ENCODE data around the gene UNC13B.
"Not testable (repeated sequence)": the region's sequence is repeated elsewhere in the genome, so short reads cannot be mapped to it uniquely, and the experiment has no call there.

The UNC13B gene

DNA sequence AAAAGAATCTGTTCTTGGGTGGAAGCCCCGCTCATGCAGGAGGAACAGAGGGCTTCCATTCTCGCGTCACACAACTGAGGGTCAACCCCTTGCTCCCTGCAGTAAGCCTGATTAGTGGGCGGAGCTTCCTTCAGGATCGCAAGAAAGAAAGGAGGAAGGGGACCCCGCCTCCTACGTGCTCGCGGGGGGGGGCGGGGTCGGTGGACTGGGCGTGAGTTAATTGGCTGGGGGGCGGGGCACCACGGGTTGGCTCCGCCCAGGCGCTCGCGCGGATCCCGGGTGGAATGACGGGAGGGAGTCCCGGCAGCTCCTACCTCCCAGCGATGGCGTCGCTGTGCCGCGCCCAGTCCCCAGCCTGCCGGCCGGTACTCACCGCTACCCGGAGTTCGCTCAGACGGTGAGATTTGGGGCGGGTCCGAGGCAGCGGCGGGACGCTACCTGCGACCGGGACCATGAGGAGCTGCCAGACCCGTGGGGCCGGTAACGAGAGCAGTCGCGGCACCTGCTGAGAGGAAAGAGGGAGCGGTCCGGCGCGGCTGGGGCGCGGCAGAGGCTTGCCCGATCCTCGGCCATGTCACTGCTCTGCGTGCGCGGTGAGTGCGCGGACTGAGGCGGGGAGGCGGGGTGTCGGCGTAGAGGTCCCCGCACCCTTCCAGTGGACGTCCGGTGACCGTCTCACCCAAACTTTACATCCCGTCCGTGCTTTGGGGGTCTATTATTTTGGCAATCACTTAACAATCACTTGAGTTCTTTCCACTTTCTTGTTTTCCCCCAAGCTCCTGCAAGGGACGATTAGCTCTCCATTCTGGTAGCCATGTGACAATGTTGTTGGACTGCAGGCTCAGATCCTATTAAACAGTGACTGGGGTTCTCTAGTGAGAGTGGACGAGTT is at the start of gene UNC13B:
Gene UNC13B, plus strand, starts transcription at position 297 of the 892 bp plus-strand sequence. Its CDS starts 275 bp downstream, at position 572.
- DNase-seq: peak; percentile 15 to 64 (median 38)

DNA sequence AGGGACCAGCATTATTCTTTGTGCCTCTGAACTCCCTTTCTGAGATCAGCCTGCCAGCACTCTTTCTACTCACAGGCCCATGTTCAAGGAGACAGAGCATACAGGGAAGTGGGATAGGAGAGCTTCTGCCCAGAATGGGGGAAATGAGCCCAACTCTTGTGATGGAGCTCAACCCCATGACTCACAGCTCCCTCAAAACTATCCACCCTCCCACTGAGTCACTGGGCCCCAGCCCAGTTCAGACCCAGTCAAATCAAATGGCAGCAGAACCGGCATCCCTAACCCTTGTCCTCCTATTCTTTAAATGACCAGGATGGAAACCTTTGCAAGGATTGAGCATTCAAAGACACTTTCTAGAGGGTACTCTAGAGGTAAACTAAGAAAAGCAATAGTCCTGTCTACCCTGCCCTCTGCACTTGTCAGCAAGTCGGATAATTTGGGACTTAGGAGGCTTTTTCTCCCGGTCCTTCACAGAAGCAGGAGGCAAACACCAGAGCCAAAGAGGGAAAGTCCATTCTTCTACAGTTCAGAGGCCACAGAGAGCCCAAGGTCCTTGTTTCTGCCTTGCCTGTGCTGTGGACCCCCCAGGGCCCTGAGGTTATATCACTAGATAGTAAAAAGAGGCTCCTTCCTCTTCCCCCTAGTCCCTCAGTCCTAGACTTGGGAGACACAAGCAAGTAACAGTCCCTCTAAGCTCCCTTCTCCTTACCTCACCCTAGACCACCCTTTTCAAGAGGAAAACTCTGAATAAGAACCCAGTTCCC is 49.4 kb upstream of the UNC13B start:
- no peak for DNase-seq

DNA sequence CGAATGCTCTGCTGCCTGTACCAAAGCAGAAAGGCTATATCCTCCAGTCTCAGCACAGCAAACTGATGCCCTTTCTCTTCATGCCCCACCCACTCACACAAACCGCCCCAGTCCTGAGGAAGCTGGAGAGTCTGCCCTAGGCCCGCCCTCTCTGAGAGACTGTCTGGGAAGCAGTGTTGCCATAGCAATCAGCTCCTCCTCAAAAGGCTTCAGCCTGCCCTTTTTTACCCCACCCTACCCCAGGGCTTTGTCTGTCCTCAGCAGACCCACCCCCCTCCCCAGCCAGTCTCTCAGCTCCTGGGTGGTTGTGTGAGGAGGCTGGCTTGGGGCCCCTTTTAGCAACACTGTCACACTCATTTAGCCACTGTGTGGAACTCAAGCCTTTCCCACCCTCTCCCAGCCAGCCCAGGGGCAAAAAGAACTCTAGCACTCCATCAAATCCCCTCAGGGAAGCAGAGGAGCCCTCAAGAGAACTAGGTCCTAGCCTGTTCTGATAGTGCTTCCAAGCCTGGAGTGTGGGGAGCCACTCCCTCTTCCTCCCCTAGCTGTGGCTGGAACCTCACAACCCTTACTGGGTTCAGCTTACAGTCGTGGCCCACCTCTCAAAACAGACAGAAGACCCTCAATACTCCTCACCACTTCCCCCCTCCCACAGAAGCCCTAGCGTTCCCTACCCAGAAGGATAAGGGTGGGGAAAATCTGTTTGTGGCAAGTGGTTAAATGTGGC is 47.5 kb upstream of the UNC13B start:
- peak in 2 of 4 experiments; percentile 20 to 22 for DNase-seq

DNA sequence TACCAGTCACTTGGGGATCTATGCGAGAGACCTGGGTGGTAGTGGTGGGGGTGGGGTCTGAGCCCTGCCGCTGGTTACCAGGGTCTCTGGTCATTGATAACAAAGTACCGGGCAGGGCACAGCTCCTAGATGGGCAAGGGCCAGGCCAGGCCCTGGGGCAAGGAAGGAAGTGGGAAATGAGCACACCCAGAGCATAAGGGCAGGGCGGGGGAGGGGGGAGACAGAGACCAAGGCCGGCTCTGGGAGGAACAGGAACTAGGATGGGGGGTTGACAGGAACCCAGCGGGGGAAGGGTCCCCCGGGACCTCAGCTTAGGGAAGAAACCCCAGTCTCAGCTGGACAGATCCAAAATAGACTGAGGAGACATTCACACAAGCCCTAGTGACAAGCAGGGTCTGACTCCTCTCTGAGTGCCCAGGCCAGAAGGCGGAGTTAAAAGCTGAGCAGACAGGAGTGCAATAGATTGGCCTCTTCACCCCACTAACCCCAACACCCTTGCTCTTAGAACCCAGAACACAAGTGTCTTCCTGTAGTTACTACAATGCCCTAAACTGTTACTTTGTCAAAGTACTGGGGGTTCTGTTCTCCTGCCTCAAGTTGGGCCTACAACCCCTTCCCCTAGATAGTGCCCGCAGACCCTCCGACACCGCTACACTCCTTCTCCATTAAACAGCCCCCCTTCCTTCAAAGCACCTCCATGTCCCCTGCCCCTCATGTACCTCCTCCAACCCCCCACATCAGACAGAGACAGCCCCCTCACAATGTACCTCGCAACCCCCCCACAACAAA is 46.8 kb upstream of the UNC13B start:
- DNase-seq: no peak

DNA sequence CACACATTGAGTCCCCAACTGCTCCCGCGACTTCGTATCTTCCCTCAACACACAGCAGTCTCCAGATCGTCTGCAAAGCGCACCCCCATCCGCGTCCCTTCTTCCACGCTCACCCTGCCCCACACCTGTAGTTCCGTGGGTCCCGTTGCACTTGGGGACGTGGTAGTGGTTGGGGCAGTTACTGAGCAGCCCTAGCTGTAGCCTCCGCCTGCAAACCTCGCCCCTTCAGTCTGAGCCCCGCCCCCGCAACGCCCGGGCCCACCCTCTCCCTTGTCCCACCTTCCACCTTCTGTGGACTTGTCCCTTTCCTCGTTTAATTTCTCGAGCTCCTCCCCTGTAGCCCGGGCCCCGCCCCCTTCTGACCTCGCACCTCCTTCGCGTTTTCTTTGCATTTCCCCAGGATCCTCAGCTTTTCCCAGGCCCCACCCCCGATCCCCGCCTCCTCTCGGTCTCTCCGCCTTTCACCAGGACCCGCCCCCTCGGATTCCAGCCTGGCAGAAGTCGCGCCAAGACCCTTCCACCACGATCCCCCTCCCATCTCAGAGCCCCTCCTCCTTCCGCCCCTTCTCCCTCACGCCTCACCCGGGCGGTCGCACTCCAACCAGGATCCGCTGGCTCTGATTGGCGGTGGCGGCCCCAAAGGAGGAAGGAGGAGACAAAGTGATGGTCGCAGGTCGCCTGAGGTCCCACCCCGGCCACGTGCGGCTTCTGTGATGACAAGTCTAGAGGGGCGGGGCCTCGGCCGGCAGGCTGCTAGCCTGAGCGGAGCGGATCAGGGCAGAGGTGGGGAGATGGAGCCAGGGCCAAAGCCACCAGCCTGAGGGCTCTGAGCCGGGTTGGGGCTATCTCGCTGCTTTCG is 45.9 kb upstream of the UNC13B start, which contains the start of gene ATOSB:
Gene ATOSB, minus strand, starts transcription at position 183 of the 859 bp plus-strand sequence. CDS start 7,588 bp downstream, outside the sequence.
- peak; percentile 70 to 88 (median 72) for DNase-seq

DNA sequence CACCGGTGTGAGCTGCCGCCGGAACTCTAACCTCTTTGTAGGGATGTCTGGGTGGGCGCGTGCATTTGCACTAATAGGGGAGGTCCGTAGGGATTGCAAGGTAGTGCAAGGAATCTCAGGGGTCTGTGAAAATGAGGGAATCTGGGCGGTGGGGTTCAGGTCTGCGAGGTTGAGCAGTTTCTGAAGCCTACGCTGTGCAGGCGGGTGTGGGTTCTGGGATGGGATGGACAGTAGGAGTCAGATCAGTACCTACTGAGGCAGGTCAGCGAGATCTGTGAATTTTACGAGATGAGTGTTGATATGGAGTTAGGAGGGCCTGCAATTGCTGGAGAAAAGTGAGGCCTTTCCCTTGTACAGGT is 45.3 kb upstream of the UNC13B start:
- no peak for DNase-seq

DNA sequence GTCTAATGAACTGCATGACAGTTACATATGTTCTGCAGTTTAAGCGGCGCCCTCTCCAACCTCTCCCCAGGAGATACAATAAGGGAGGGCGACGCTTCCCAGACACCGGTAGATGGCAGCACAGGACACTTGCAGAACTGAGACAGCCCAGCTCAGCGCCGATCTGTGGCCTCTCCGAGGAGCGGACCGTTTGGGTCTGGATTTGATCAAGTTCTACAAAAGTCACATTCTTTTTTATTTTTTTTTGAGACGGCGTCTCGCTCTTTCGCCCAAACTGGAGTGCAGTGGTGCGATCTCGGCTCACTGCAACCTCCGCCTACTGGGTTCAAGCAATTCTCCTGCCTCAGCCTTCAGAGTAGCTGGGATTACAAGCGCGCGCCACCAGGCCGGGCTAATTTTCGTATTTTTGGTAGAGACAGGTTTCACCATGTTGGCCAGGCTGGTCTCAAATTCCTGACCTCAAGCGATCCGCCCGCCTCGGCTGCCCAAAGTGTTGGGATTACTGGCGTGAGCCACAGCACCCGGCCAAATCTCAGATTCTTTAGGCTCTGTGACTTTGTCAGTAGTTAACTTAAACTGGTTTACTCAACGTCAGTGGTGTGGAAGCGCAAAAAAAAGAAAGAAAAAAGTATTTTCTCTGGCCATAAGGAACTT is 44.8 kb upstream of the UNC13B start:
- peak; percentile 47 to 72 (median 58) for DNase-seq

DNA sequence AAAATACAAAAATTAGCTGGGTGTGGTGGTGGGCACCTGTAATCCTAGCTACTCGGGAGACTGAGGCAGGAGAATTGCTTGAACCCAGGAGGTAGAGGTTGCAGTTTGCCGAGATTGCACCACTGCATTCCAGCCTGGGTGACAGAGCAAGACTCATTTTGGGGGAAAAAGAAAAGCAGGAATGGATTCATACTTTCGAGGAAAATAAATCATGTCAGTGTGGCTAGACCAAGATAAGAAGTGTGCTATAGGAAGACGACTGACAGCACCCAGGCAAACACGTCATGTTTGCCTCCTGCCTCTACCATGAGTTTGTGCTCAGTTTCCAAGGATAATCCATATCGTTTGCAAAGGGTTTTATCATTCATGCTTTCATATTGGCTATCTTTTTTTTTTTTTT is 26.9 kb upstream of the UNC13B start:
- DNase-seq: no peak

DNA sequence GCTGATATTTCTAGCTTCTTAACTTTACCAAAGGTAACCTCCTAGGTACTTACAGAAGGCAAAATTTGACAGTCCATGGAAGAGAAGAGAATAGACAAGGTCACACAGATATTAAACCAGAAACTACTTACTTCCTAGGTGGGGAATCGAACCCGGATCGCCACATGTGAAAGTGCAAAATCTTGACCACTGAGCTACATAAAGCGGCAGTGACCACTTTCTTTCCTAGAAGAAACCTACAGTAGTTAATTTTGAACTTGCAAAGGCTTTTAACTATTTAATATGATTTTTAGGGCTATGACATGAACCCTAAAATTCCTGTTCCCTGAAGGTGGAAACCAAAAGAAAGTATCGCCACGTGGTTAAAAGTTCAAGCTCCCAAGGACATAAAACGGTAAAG is 25.8 kb upstream of the UNC13B start:
- no peak for DNase-seq

DNA sequence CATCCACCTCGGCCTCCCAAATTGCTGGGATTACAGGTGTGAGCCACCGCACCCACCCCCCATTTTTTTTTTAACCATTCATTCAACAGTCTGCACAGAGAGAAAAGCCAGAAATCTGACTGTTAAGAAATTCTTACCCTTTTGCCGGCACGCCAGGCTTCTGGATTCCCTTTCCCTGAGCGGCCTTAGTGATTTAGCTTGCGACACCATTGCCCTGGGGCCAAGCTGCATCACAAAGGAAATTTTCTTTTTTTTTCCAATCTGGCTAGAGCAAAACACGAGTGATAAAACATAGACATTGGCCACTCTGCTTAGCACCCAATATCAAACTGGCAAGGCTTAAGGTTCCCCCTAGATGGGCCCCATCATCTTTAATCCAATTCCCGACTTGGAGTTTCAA is 24.9 kb upstream of the UNC13B start:
- DNase-seq: no peak

DNA sequence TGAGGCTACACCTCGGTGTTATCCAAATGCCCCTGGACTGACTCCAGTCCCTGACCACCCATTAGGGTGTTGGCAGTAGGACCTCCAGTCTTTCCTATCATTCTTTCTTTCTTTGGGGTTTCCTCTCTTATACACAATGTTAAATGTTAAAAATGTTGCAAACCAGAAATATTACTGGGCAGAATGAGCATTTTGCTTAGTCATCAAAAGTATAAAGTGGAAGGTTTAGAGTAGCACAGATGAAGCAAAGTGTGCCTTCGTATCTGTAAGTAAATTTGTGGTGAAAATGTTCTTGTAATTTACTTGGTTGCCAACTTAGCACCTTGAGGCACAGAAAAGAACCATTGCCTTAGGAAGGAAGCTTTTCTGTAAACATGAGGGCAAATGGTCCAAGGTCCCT is 21.7 kb upstream of the UNC13B start:
- DNase-seq: no peak

DNA sequence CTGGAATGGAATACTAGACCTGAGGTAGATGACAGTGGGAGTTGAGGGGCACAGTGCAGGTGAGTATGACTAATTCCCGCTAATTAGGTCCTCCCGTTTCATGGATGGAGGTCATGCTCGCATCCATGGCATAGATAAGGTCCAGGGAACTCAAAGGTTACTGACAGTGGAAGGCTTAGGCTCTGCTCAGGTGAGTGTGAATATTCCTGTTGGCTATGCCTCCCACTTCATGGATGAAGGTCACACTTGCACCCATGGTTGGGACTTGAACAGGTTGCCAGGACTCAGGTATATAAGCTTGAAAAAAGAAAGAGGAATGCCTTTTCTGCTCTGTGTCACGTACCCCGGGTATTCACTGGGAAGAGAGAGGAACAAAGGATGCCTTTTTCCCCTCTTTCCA is 19.8 kb upstream of the UNC13B start:
- DNase-seq: no peak

DNA sequence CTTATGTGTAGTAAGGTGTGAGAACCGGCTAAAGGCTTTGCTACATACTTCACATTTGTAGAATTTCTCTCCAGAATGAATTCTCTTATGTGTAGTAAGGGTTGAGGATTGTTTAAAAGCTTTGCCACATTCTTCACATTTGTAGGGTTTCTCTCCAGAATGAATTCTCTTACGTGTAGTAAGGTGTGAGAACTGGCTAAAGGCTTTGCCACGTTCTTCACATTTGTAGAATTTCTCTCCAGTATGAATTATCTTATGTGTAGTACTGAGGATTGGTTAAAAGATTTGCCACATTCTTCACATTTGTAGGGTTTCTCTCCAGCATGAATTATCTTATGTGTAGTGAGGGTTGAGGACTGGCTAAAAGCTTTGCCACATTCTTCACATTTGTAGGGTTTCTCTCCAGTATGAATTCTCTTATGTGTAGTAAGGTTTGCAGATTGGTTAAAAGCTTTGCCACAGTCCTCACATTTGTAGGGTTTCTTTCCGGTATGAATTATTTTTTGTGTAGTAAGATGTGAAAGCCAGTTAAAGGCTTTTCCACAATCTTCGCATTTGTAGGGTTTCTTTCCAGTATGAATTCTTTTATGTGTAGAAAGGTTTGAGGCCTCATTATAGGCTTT is 13.8 kb upstream of the UNC13B start:
- not testable (repeated sequence) for DNase-seq

DNA sequence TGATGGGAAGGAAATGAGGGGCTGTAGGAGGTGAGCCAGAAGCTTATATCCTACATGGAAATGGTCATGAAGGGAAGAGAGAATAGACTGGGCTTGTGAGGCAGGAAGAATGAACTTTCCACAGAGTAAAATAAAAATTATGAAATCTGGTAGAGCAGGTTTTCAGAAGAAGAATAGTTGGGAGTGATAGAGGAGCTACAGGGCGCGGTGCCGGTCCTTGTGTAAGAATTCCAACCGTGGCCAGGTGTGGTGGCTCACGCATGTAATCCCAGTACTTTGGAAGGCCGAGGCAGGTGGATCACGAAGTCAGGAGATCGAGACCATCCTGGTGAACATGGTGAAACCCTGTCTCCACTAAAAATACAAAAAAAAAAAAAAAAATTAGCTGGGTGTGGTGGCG is 8.9 kb upstream of the UNC13B start:
- DNase-seq: no peak

DNA sequence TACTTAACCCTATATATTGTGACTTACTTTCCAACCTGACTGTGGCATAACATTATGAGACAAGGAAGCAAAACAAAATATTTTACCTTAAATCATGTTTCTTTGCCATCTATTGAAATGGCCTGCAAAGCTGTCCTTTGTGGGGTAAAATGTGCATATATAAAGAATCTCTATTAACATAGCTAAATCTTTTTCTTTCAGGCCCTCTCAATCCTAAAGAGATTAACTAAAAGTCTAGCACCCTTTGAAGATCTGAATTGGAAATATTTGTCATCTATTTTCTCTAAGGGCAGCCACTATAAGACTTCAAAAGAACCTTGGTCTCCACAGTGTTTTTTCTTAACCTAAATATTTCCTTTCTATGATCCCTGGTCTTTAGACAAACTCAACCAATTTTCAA is 5.0 kb upstream of the UNC13B start:
- DNase-seq: no peak

DNA sequence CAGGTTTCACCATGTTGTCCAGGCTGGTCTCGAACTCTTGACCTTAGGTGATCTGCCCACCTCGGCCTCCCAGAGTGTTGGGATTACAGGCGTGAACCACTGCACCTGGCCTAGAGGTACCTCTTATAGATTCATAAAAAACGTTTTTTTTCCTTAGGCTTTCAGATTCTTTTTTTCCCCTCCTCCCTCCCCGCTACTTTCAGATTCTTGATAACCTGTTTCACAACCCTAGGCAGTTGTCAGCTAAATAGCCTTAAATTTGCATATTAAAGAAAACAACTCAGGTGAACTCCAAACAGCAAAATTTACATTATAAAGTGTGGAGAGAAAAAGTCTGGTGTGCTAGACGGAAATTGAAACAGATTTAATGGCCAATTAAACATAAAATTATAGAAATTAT is 4.0 kb upstream of the UNC13B start:
- not testable (repeated sequence) for DNase-seq

DNA sequence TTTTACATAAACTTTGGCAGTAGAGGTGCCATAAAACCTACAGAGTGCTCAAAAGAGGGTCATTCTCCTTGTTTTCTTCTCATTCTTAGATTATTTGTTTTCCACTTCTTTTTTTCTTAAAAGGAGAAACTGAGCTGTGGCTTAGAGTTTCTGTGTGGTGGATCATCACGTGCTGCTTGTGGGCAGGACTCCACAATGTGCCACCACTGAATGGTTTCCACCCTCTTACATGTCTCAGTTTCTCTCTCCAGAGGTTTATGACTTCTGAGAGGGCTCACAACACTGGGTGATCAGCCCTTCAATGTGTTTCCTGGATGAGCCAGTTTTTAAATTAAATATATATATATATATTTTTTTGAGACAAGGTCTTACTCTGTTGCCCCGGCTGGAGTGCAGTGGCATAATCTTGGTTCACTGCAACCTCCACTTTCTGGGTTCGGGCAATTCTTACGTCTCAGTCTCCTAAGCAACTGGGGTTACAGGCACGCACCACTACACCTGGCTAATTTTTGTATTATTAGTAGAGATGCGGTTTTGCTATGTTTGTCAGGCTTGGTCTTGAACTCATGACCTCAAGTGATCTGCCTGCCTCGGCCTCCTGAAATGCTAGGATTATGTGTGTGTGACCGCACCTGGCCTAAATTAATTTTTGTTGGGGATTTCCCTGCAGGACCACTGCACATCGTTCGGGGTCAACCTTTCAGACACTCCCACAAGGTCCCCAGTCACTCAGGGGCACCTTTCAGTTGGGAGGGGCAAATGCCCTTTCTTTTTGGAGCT is 3.1 kb upstream of the UNC13B start:
- no peak for DNase-seq

DNA sequence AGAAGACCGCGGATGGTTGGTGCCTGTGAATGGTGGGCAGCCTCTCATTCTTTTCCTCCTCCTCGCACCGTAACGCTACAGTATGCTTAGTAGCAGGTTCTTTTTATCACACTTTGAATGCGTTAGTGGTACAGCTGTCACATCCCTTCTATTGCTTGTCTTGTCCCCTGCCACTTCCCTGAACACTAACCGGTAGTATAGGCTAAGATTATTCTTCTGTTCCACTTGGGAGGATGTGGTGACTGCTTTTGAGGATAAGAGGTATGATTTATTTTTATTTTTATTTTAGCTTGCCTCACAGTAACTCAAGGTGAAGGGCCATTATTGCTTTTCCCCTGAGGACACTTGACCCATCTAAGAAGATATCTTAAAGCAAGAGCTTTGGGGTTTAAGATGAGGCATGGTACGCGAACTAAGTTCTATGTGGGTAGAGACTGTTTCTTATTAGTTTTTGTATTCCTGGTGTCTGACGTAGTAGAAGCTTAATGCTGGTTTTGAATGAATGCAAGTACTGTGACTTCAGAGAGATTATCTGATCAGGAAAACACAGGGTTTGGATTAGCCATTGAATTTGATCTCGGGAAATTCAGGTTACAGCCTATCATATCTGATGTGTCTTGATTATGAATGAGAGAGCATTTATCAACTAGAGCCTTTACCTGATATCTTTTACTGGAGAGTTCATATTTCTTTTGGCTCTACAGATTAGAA is 951 bp downstream of the UNC13B start:
- no peak for DNase-seq

DNA sequence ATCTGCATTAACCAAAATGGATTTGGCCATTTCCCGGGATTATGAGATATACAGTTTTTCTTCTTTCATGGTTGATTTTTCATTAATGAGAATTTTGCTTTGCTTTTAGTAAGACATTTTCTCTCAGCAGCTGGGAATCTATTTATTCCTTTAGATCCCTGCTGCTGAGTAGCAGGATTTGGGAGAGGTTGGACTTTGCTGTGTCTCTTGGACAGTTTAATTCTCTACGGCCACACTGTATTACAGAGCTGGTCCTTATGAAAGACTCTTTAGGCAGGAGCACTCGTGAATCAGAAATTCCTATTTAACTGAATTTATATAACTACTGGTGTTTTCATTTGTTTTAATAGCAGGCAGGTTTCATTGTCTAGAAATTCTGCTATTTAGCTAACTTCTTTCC is 1.6 kb downstream of the UNC13B start:
- no peak for DNase-seq
